ENCODE measurements around the gene ZMPSTE24. TPM values are rescaled to one million over a fixed set of nuclear protein-coding genes. Genes with fewer than 3 reads are reported as not detected.

Gene ZMPSTE24
- total RNA-seq, 1 experiment from 2014 or later = 39.6 TPM

DNA sequence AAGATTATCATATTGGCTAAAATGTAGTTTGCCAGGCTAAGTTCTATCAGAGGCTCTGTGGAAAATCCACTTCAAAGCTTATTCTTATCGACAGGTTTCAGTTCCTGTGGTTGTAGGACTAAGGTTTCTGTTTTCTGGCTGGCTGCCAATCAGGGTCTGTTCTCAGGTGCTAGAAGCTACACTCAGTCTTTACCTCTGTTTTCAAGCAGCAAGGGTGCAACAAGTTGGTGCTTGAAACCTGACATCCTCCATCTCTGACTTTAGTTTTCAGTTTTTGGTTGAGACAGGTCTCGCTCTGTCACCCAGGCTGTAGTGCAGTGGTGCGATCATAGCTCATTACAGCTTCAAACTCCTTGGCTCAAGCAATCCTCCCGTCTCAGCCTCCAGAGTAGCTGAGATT is 25.6 kb upstream of the ZMPSTE24 start:
- Histone ChIP-seq H2AFZ (ENCODE audit: low read depth, low read length, poor library complexity, severe bottlenecking) (no peak overlapping the region), H3K79me2 (ENCODE audit: insufficient read depth, low read length) (peaks cover 7% of the 10 kb centered on the region; the same call in 1 of the 2 replicates), H3K4me2 (ENCODE audit: low read length) (no peak overlapping the region), H3K9me2 (ENCODE audit: insufficient read depth) (no peaks in the 10 kb centered on the region), H3K27me3 (ENCODE audit: insufficient read depth, low read length) (no peaks in the 10 kb centered on the region), H3K4me1 (ENCODE audit: control insufficient read depth in 1 of 2, insufficient read depth in 2 of 2, low read length in 2 of 2) (no peaks in the 10 kb centered on the region), H3K9me3 (ENCODE audit: control insufficient read depth in 1 of 2, insufficient read depth in 1 of 2, low read depth in 1 of 2, low read length in 2 of 2) (no peaks in the 10 kb centered on the region), H4K20me1 (ENCODE audit: insufficient read depth) (no peaks in the 10 kb centered on the region), H3K4me3 (replicated peaks in 1 of 2; ENCODE audit: low read depth in 1 of 2, low read length in 2 of 2) (no peak overlapping the region), H3K27ac (ENCODE audit: low read depth, low read length) (no peak overlapping the region), H3K36me3 (ENCODE audit: control insufficient read depth in 1 of 2, insufficient read depth in 2 of 2, low read length in 2 of 2) (peaks cover 27 to 42% of the 10 kb centered on the region in 2 experiments), H3K9ac (ENCODE audit: low read length) (no peak overlapping the region)
- ATAC-seq (no peak), DNase-seq (ENCODE audit: low read depth, low spot score) (no peak)
- ChIA-PET RAD21 (ENCODE audit: low non-redundant PET in 1 of 2, low total read pairs in 2 of 2, uncharacterized antibody in 2 of 2, unreplicated experiment in 2 of 2) (interaction anchor here in 1 of 2 experiments (0.6 kb wide), 1 partner anchor 8 kb away, joined by 10 read pairs; no protein-coding TSS in a partner anchor), CTCF (no interaction called here), POLR2A (no interaction called here)
- intact Hi-C loops (cut with micrococcal nuclease) = no loop called here
- TF ChIP-seq MAX (IDR thresholded peaks at IDR 0.05) = no peak
- TF ChIP-seq, protein P1, sequence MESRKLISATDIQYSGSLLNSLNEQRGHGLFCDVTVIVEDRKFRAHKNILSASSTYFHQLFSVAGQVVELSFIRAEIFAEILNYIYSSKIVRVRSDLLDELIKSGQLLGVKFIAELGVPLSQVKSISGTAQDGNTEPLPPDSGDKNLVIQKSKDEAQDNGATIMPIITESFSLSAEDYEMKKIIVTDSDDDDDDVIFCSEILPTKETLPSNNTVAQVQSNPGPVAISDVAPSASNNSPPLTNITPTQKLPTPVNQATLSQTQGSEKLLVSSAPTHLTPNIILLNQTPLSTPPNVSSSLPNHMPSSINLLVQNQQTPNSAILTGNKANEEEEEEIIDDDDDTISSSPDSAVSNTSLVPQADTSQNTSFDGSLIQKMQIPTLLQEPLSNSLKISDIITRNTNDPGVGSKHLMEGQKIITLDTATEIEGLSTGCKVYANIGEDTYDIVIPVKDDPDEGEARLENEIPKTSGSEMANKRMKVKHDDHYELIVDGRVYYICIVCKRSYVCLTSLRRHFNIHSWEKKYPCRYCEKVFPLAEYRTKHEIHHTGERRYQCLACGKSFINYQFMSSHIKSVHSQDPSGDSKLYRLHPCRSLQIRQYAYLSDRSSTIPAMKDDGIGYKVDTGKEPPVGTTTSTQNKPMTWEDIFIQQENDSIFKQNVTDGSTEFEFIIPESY (IDR thresholded peaks at IDR 0.05; ENCODE audit: extremely low read depth, insufficient replicate concordance, low read length) = no peak
- no peak for TF ChIP-seq YY1 (IDR thresholded peaks at IDR 0.05; ENCODE audit: extremely low read depth, insufficient replicate concordance, low read depth, low read length)
- no peak for TF ChIP-seq SIN3A (IDR thresholded peaks at IDR 0.05; ENCODE audit: low read depth)
- TF ChIP-seq CEBPB (IDR thresholded peaks at IDR 0.05; ENCODE audit: low read depth) = no peak
- no peak for TF ChIP-seq EZH2 (IDR thresholded peaks at IDR 0.05)
- BruUV-seq (replicated peaks) = no TSS peak

DNA sequence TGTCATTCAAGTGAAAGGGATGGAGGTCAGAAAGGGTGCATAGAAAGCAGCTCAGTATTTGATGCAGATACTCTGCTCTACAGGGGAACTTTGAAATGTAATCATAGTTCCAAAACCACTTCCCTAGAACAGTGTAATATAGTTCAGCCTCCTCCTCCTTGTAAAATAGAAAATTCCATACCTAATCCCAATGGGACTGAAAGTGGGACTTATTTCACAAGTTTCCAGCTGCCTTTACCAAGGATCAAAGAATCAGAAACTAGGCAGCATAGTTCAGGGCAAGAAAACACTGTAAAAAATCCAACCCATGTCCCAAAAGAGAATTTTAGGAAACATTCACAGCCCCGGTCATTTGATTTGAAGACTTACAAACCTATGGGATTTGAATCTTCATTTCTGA is 18.4 kb upstream of the ZMPSTE24 start:
- intact Hi-C loops (cut with micrococcal nuclease) = no loop called here
- ATAC-seq (no peak), DNase-seq (ENCODE audit: low read depth, low spot score) (no peak)
- H4K20me1 ChIP-seq (ENCODE audit: insufficient read depth) = no peaks in the 10 kb centered on the region
- no peak overlapping the region for H3K4me2 ChIP-seq (ENCODE audit: low read length)
- peaks cover 16 to 35% of the 10 kb centered on the region in 2 experiments for H3K4me1 ChIP-seq (ENCODE audit: control insufficient read depth in 1 of 2, insufficient read depth in 2 of 2, low read length in 2 of 2)
- ChIA-PET CTCF (no interaction called here), POLR2A (no interaction called here), RAD21 (ENCODE audit: low non-redundant PET in 1 of 2, low total read pairs in 2 of 2, uncharacterized antibody in 2 of 2, unreplicated experiment in 2 of 2) (no interaction called here)
- H3K27me3 ChIP-seq (ENCODE audit: insufficient read depth, low read length) = no peaks in the 10 kb centered on the region
- H2AFZ ChIP-seq (ENCODE audit: low read depth, low read length, poor library complexity, severe bottlenecking) = no peak overlapping the region
- no TSS peak for BruUV-seq (replicated peaks)
- no peak overlapping the region for H3K4me3 ChIP-seq (replicated peaks in 1 of 2; ENCODE audit: low read depth in 1 of 2, low read length in 2 of 2)
- H3K9ac ChIP-seq (ENCODE audit: low read length) = no peak overlapping the region
- H3K9me2 ChIP-seq (ENCODE audit: insufficient read depth) = no peaks in the 10 kb centered on the region
- H3K79me2 ChIP-seq (ENCODE audit: insufficient read depth, low read length) = no peaks in the 10 kb centered on the region
- no peaks in the 10 kb centered on the region for H3K9me3 ChIP-seq (ENCODE audit: control insufficient read depth in 1 of 2, insufficient read depth in 1 of 2, low read depth in 1 of 2, low read length in 2 of 2)
- H3K36me3 ChIP-seq (ENCODE audit: control insufficient read depth in 1 of 2, insufficient read depth in 2 of 2, low read length in 2 of 2) = peaks cover 22 to 32% of the 10 kb centered on the region in 2 experiments
- no peak overlapping the region for H3K27ac ChIP-seq (ENCODE audit: low read depth, low read length)
- TF ChIP-seq, protein P2, sequence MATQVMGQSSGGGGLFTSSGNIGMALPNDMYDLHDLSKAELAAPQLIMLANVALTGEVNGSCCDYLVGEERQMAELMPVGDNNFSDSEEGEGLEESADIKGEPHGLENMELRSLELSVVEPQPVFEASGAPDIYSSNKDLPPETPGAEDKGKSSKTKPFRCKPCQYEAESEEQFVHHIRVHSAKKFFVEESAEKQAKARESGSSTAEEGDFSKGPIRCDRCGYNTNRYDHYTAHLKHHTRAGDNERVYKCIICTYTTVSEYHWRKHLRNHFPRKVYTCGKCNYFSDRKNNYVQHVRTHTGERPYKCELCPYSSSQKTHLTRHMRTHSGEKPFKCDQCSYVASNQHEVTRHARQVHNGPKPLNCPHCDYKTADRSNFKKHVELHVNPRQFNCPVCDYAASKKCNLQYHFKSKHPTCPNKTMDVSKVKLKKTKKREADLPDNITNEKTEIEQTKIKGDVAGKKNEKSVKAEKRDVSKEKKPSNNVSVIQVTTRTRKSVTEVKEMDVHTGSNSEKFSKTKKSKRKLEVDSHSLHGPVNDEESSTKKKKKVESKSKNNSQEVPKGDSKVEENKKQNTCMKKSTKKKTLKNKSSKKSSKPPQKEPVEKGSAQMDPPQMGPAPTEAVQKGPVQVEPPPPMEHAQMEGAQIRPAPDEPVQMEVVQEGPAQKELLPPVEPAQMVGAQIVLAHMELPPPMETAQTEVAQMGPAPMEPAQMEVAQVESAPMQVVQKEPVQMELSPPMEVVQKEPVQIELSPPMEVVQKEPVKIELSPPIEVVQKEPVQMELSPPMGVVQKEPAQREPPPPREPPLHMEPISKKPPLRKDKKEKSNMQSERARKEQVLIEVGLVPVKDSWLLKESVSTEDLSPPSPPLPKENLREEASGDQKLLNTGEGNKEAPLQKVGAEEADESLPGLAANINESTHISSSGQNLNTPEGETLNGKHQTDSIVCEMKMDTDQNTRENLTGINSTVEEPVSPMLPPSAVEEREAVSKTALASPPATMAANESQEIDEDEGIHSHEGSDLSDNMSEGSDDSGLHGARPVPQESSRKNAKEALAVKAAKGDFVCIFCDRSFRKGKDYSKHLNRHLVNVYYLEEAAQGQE (IDR thresholded peaks at IDR 0.05; ENCODE audit: low read depth) = no peak
- TF ChIP-seq ZNF274 (IDR thresholded peaks at IDR 0.05; ENCODE audit: low read depth, low read length) (no peak), EZH2phosphoT487 (IDR thresholded peaks at IDR 0.05; ENCODE audit: borderline replicate concordance) (no peak), RAD21 (IDR thresholded peaks at IDR 0.05; ENCODE audit: low read depth) (no peak), POLR2AphosphoS5 (IDR thresholded peaks at IDR 0.05; ENCODE audit: low read depth, low read length) (no peak), MAX (IDR thresholded peaks at IDR 0.05) (no peak), POLR2A (IDR thresholded peaks at IDR 0.05; ENCODE audit: borderline replicate concordance, extremely low read depth, insufficient read depth, insufficient read length) (no peak), CBX3 (IDR thresholded peaks at IDR 0.05; ENCODE audit: low read depth) (no peak), ATF3 (IDR thresholded peaks at IDR 0.05) (no peak), YY1 (IDR thresholded peaks at IDR 0.05; ENCODE audit: extremely low read depth, insufficient replicate concordance, low read depth, low read length) (no peak)
